SK-N-MC (cell line): ENCODE results near the gene TRIM44.

ENCODE experiments used
- EZH2 ChIP-seq: fragments of 200-600 bp; sonication (generic); IDR thresholded peaks from one replicate; pipeline ENCODE4 v1.6.1; 2017; ENCODE audit warnings: antibody characterized with exemption
- POLR2AphosphoS5 ChIP-seq: IDR thresholded peaks from 2 replicates; pipeline ENCODE4 v1.6.1; 2012; ENCODE audit warnings: mild to moderate bottlenecking, low read depth, low read length, borderline replicate concordance

GRCh38 chr11:35624316-35624715, 38.3 kb upstream of the TRIM44 start:
- TF ChIP-seq EZH2 (no peak), POLR2AphosphoS5 (no peak)
